Heart right ventricle (tissue), 16 donors: Measurements from ENCODE around the gene PLEK2. TPM values are rescaled to one million over a fixed set of nuclear protein-coding genes. Genes with fewer than 3 reads are reported as not detected.
"Not testable (repeated sequence)": the region's sequence is repeated elsewhere in the genome, so short reads cannot be mapped to it uniquely, and the experiment has no call there.

Experiments
- ATAC-seq, 8 donors: fragments of 200-7000 bp; cut with Tn5 transposase; one replicate each; pipeline ENCODE4 v1.9.1; 2020; ENCODE audit warnings: mild to moderate bottlenecking in 8 of 8, moderate library complexity in 8 of 8, moderate number of reproducible peaks in 1 of 8
- DNase-seq, 2 donors: peaks; one replicate each; pipeline ENCODE4 v3.0.0-alpha.2; 2020
- H3K27ac ChIP-seq, 10 donors: fragments of 200-600 bp; sonication (generic) in 2 of 10; one replicate each; pipeline versions ENCODE4 v1.5.0 to v1.8.0; 2020 to 2022; ENCODE audit warnings: mild to moderate bottlenecking in 3 of 10
- H3K27me3 ChIP-seq, 7 donors: fragments of 200-600 bp; one replicate each; pipeline ENCODE4 v1.8.0; 2021 to 2022; ENCODE audit warnings: mild to moderate bottlenecking in 2 of 7
- H3K36me3 ChIP-seq, 9 donors: fragments of 200-600 bp; sonication (generic) in 1 of 9; one replicate each; pipeline versions ENCODE4 v1.5.0 to v1.8.0; 2020 to 2022; ENCODE audit warnings: mild to moderate bottlenecking in 2 of 9
- H3K4me1 ChIP-seq, 9 donors: fragments of 200-600 bp; sonication (generic) in 1 of 9; one replicate each; pipeline versions ENCODE4 v1.5.0 to v1.8.0; 2020 to 2022; ENCODE audit warnings: mild to moderate bottlenecking in 4 of 9
- H3K4me3 ChIP-seq, 10 donors: fragments of 200-600 bp; sonication (generic) in 2 of 10; one replicate each; pipeline versions ENCODE4 v1.5.0 to v1.8.0; 2020 to 2022; ENCODE audit warnings: mild to moderate bottlenecking in 7 of 10, moderate library complexity in 2 of 10
- H3K9me3 ChIP-seq, 11 donors: fragments of 200-600 bp in 10 of 11; sonication (generic) in 2 of 11; one replicate each; pipeline versions ENCODE4 v1.5.0 to v1.8.0; 2013 to 2022; ENCODE audit warnings: mild to moderate bottlenecking in 2 of 11, control low read depth in 1 of 11, moderate library complexity in 1 of 11
- WGBS, 2 donors: extraction: QIAGEN DNeasy Blood & Tissue Kit; methylation state at CpG; one replicate each; pipeline ENCODE4 v1.1.7; 2013; ENCODE audit warnings: inconsistent platforms in 1 of 2; 5-methylcytosine and 5-hydroxymethylcytosine counted together
- intact Hi-C, 10 donors: fragments of 100-400 bp; cut with DNase I; formaldehyde crosslinking; loops; one replicate each; pipeline versions ENCODE4 v1.11.1 to v1.14.2; 2022
- polyA plus RNA-seq, 2 donors: library from polyadenylated mRNA; stranded (reverse); fragments of 200-250 nt; gene quantifications; one replicate each; pipeline ENCODE4 v1.2.3, GENCODE V29; 2013
- total RNA-seq, 10 donors: library from RNA; stranded (reverse); fragmentation: NEBNext Ultra II Directional in 3 of 10; extraction: Animal tissue kit (Norgen Biotek cat#: 25700) in 3 of 10; gene quantifications; one replicate each; pipeline versions ENCODE4 v1.2.1 to v1.2.4, GENCODE V29; 2021 to 2023
- TF ChIP-seq, protein P1 (sequence below), 9 donors: fragments of 200-600 bp; sonication (generic) in 2 of 9; IDR thresholded peaks; one replicate each; pipeline versions ENCODE4 v1.5.0 to v1.8.0; 2021 to 2022; ENCODE audit warnings: antibody characterized with exemption in 9 of 9, mild to moderate bottlenecking in 5 of 9, moderate library complexity in 1 of 9
- donor health status: Arrhythmogenic right ventricular cardiomyopathy.
- donor health status: ischemic (EF 13 %, LVEDD 7.1; RV severe dilation, severe dysfunction).
- donor health status: healthy with polysubstance abuse.
- donor health status: DM: no; HTN: yes; CAD: no.
- donor health status: DM: no; HTN: no; CAD: no.
- donor health status: ischemic (EF 25% LVEDD 6.9; RV normal size, moderate dysfunction).
- donor health status: ischemic (EF 25% LVEDD 5.7; RV mildly dilated, moderate dysfunction).
- donor health status: healthy.
- donor health status: DM: yes; HTN: yes; CAD: no.
- donor health status: Ischemic cardiomyopathy.
- donor health status: ischemic (EF 35%, LVEDD 5.7; RV mildly dilated, moderate dysfunction).
- donor health status: nonischemic (EF 11% LVEDD 7.7; RV severe dilation, severe dysfunction).
- donor health status: DM: yes; HTN: yes; CAD: no.
- donor health status: PGD.
- donor health status: ischemic (EF 29% LVEDD 5.4; RV normal size, mild dysfunction).
- donor health status: nonischemic (EF 23%, LVEDD 6.1; RV moderate dilation, normal function).

Gene PLEK2
- total and polyA plus RNA-seq, 12 donors = 0.36 to 1.1 (median 0.61) TPM; not detected in 5

DNA sequence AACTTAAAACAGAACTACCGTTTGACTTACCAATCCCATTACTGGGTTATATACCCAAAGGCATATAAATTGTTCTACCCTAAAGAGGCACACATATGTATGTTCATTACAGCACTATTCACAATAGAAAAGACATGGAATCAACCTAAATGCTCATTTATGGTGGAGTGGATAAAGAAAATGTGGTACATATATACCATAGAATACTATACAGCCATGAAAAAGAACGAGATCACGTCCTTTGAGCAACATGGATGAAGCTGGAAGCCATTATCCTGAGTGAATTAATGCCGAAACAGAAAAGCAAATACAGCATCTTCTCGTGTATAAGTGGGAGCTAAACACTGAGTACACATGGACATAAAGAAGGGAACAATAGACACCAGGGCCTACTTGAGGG is 44.8 kb upstream of the PLEK2 start:
- H3K27me3 ChIP-seq = no peaks in the 10 kb centered on the region
- DNase-seq (no peak), ATAC-seq (no peak)
- WGBS, 2 donors = 83 to 92% methylated on average over 5 of the region's 5 CpGs
- H3K36me3 ChIP-seq = no peaks in the 10 kb centered on the region
- H3K4me1 ChIP-seq = peaks cover 0 to 19% (median 0%) of the 10 kb centered on the region in 9 donors
- H3K4me3 ChIP-seq = no peak overlapping the region
- H3K9me3 ChIP-seq = peaks cover 0 to 4% (median 0%) of the 10 kb centered on the region in 11 donors
- TF ChIP-seq, protein P1, sequence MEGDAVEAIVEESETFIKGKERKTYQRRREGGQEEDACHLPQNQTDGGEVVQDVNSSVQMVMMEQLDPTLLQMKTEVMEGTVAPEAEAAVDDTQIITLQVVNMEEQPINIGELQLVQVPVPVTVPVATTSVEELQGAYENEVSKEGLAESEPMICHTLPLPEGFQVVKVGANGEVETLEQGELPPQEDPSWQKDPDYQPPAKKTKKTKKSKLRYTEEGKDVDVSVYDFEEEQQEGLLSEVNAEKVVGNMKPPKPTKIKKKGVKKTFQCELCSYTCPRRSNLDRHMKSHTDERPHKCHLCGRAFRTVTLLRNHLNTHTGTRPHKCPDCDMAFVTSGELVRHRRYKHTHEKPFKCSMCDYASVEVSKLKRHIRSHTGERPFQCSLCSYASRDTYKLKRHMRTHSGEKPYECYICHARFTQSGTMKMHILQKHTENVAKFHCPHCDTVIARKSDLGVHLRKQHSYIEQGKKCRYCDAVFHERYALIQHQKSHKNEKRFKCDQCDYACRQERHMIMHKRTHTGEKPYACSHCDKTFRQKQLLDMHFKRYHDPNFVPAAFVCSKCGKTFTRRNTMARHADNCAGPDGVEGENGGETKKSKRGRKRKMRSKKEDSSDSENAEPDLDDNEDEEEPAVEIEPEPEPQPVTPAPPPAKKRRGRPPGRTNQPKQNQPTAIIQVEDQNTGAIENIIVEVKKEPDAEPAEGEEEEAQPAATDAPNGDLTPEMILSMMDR (IDR thresholded peaks at IDR 0.05) = no peak
- intact Hi-C loops = no loop called here
- no peak overlapping the region for H3K27ac ChIP-seq

DNA sequence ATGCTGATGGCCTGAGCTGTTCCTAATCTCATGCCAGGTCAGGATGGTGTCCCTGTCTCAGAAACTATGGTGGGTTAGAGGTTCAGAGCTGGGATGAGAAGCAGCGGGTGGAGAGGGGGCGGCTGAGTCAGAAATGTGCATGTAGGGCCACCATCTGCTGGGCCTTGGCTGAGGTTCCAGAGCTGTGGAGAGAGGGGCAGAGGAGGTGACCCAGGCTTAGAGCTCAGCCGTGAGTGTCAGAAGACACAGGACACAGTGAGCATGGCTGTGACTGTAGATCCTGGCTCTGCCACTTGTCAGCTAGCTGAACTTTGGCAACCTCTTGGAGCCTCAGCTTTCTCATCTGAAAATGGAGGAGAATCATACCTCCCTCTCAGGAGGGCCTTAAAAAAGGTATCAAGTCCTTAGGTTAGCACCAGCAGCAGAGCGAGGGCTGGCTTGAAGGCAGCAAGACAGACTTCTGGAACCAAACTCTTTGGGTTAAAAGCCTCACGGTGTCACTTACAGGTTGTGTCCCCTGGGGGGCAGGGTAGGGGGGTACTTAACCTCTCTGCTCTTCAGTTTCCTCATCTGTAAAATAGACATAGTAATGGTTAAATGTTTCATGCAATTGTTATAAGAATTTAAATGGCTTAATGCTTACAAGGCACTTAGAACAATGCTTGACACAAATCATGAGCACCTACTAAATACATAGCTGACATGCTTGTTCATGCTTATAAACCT is 41.8 kb upstream of the PLEK2 start:
- peaks cover 0 to 4% (median 0%) of the 10 kb centered on the region in 9 donors for H3K4me1 ChIP-seq
- 79 to 80% methylated on average over 5 of the region's 5 CpGs for WGBS, 2 donors
- ATAC-seq = peak in 3 of 8 donors; percentile 28 to 50 (median 47)

DNA sequence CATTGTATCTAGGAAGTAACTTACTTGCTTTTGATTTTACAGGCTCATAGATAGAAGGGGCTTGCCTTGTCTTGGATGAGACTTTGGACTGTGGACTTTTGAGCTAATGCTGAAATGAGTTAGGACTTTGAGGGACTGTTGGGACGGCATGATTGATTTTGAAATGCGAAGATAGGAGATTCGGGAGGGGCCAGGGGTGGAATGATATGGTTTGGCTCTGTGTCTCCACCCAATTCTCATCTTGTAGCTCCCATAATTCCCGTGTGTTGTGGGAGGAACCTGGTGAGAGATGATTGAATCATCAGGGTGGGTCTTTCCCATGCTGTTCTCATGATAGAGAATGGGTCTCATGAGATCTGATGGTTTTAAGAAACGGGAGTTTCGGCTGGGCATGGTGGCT is 39.7 kb upstream of the PLEK2 start:
- H3K27ac ChIP-seq, H3K36me3 ChIP-seq, H3K27me3 ChIP-seq, H3K9me3 ChIP-seq, intact Hi-C loops, DNase-seq, H3K4me3 ChIP-seq, ATAC-seq, H3K4me1 ChIP-seq: not testable (repeated sequence)
- 86 to 90% methylated on average over 6 of the region's 6 CpGs for WGBS, 2 donors

More for the DNA sequence above, 41.8 kb upstream of the PLEK2 start:
- no peak for DNase-seq
- H3K9me3 ChIP-seq = peaks cover 0 to 4% (median 0%) of the 10 kb centered on the region in 11 donors
- TF ChIP-seq, protein P1 (IDR thresholded peaks at IDR 0.05) = no peak
- no peak overlapping the region for H3K27ac ChIP-seq
- H3K27me3 ChIP-seq = no peaks in the 10 kb centered on the region
- no peaks in the 10 kb centered on the region for H3K36me3 ChIP-seq
- intact Hi-C loops = no loop called here
- no peak overlapping the region for H3K4me3 ChIP-seq

DNA sequence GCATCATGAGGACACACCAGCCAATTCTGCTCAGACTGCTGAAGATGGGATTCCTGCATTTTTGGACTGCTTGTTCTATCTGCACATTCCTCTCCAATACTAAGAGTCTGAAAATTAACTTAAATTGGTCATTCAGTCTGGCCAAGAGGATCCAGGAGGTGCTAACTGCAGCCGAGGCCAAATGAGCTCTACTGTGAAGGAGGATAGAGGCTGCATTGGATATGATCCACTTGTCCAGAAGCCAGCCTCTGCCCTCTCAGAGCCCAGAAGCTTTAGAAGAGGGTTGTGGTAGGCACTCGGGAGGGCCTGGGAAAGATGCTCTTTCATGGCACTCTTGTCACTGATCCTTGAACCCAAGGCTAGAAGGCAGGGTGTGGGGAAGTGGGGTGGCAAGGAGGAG is 37.1 kb upstream of the PLEK2 start:
- peaks cover 0 to 4% (median 0%) of the 10 kb centered on the region in 11 donors for H3K9me3 ChIP-seq
- ATAC-seq (no peak), DNase-seq (no peak)
- intact Hi-C loops = no loop called here
- no peaks in the 10 kb centered on the region for H3K36me3 ChIP-seq
- TF ChIP-seq, protein P1 (IDR thresholded peaks at IDR 0.05) = no peak
- no peak overlapping the region for H3K4me3 ChIP-seq
- H3K27me3 ChIP-seq = no peaks in the 10 kb centered on the region
- H3K27ac ChIP-seq = no peak overlapping the region
- WGBS, 2 donors = 69 to 90% methylated on average over 2 of the region's 2 CpGs
- H3K4me1 ChIP-seq = peaks cover 0 to 15% (median 0%) of the 10 kb centered on the region in 9 donors

DNA sequence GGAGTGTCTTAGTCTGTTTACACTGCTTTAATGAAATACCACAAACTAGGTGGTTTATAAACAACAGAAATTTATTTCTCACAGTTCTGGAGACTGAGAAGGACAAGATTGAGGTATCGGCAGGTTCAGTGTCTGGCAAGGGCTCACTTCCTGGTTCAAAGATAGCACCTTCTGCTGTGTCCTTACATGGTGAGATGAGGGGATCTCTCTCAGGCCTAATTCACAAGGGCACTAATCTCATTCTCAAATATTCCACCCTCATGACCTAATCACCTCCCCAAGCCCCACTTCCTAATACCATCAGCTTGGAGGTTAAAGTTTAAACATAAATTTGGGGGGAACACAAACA is 35.0 kb upstream of the PLEK2 start:
- Histone ChIP-seq H3K4me1 (peaks cover 0 to 21% (median 0%) of the 10 kb centered on the region in 9 donors), H3K27ac (peak overlapping the region in 9 of 10 donors; percentile 12 to 75 (median 63)), H3K9me3 (peaks cover 0 to 4% (median 0%) of the 10 kb centered on the region in 11 donors), H3K36me3 (no peaks in the 10 kb centered on the region), H3K27me3 (no peaks in the 10 kb centered on the region), H3K4me3 (no peak overlapping the region)
- no peak for DNase-seq
- ATAC-seq = peak in 7 of 8 donors; percentile 20 to 41 (median 32)
- 23 to 51% methylated on average over 1 of the region's 1 CpG for WGBS, 2 donors
- intact Hi-C loops = no loop called here
- TF ChIP-seq, protein P1 (IDR thresholded peaks at IDR 0.05) = no peak
